GM13976 (cell line): ENCODE results near the gene TBPL2.

Experiments used
- DNase-seq: peaks from one replicate; pipeline ENCODE4 v3.0.0; 2012; ENCODE audit warnings: low spot score
- in situ Hi-C: fragments of 300-500 bp; cut with MboI; formaldehyde crosslinking; loops from one replicate; pipeline ENCODE4 v1.12.0; 2022; ENCODE audit warnings: low sequenced_read_pairs, mixed read lengths, inconsistent platforms; ENCODE audit not compliant: unreplicated experiment
- TF ChIP-seq, protein P1 (sequence below): IDR thresholded peaks from 2 replicates; pipeline ENCODE4 v1.5.1; 2012; ENCODE audit warnings: borderline replicate concordance, mild to moderate bottlenecking; ENCODE audit not compliant: insufficient read depth; ENCODE audit errors: extremely low read depth, missing control alignments, control extremely low read depth

TBPL2 gene

GRCh38 chr14:55414551-55414950 is 25.9 kb downstream of the TBPL2 start:
- TF ChIP-seq, protein P1, sequence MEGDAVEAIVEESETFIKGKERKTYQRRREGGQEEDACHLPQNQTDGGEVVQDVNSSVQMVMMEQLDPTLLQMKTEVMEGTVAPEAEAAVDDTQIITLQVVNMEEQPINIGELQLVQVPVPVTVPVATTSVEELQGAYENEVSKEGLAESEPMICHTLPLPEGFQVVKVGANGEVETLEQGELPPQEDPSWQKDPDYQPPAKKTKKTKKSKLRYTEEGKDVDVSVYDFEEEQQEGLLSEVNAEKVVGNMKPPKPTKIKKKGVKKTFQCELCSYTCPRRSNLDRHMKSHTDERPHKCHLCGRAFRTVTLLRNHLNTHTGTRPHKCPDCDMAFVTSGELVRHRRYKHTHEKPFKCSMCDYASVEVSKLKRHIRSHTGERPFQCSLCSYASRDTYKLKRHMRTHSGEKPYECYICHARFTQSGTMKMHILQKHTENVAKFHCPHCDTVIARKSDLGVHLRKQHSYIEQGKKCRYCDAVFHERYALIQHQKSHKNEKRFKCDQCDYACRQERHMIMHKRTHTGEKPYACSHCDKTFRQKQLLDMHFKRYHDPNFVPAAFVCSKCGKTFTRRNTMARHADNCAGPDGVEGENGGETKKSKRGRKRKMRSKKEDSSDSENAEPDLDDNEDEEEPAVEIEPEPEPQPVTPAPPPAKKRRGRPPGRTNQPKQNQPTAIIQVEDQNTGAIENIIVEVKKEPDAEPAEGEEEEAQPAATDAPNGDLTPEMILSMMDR = no peak
- in situ Hi-C loops = no loop called here
- no peak for DNase-seq

DNA sequence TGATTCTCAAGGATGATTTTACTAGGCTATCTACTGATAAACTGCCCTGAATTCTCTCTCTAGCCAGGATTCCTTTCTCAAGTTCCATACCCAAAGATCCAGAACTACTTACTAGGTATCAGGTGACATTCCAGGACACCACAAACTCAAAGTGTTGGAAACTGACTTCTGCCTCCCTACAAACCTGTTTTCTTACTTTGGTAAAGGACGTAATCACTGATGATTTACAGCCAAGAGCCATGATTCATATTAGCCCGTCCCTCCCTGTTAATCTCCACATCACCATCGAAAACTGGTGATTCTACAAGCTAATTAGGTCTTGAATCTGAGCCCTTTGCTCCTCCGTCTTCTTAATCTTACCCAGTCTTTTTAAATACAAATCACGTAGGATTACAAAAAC is 27.7 kb downstream of the TBPL2 start:
- TF ChIP-seq, protein P1 = no peak
- no peak for DNase-seq
- in situ Hi-C loops = no loop called here

GRCh38 chr14:55411426-55412389 is 28.7 kb downstream of the TBPL2 start, which contains the start of gene ATG14:
ATG14 (minus strand) TSS chr14:55411830; CDS start chr14:55411822, 8 bp downstream.
- DNase-seq = peak; percentile 95
- TF ChIP-seq, protein P1 = no peak
- in situ Hi-C loops = no loop called here

DNA sequence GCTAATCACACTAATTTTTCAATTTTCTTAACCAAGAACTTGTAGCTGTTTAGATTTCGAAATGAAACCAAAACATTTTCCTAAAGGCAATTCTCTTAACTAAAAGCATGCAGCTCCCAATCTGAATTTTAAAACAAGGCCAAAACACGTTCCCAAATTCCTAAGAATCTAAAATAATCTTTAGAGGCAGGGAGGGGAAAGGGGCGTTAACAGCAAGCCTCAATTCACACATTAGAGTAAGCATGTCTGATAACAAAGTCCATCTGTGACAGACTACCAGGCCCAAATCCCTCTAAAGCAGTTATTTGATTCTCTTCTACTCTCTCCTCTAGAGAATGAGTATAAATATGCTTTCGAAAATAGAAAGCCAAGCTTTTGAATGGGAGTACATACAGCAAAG is 29.5 kb downstream of the TBPL2 start:
- in situ Hi-C loops = no loop called here
- TF ChIP-seq, protein P1 = no peak
- DNase-seq = no peak

- TF ChIP-seq, protein P1 = no peak
- in situ Hi-C loops = no loop called here
- no peak for DNase-seq
These were observed 36.1 kb downstream of the TBPL2 start for GRCh38 chr14:55404173-55404854.

- TF ChIP-seq, protein P1 = no peak
- no peak for DNase-seq
- in situ Hi-C loops = no loop called here
These were observed 38.7 kb downstream of the TBPL2 start for GRCh38 chr14:55401751-55402150.
